Psoas muscle (tissue), 8 donors: ENCODE data around the gene TUBGCP4. TPM values are rescaled to one million over a fixed set of nuclear protein-coding genes. Genes with fewer than 3 reads are reported as not detected.

Experiments used
- ATAC-seq, 4 donors: fragments of 200-7000 bp; cut with Tn5 transposase; one replicate each; pipeline ENCODE4 v1.9.1; 2020; ENCODE audit warnings: moderate library complexity in 3 of 4, mild to moderate bottlenecking in 2 of 4
- DNase-seq, 2 donors: peaks; one replicate each; pipeline ENCODE4 v3.0.0-alpha.2; 2020
- H3K27ac ChIP-seq: fragments of 200-600 bp; one replicate; pipeline ENCODE4 v1.8.0; 2022
- H3K27me3 ChIP-seq, 3 donors: fragments of 200-600 bp in 1 of 3; one replicate each; pipeline versions ENCODE4 v1.6.1 to v1.8.0; 2013 to 2022; ENCODE audit warnings: low read length in 2 of 3, mild to moderate bottlenecking in 2 of 3, moderate library complexity in 1 of 3; ENCODE audit not compliant: insufficient read depth in 3 of 3
- H3K36me3 ChIP-seq, 2 donors: fragments of 200-600 bp in 1 of 2; one replicate each; pipeline versions ENCODE4 v1.6.1 to v1.8.0; 2013 to 2022; ENCODE audit warnings: low read depth in 1 of 2, mild to moderate bottlenecking in 1 of 2, moderate library complexity in 1 of 2; ENCODE audit not compliant: insufficient read depth in 1 of 2
- H3K4me1 ChIP-seq: fragments of 200-600 bp; one replicate; pipeline ENCODE4 v1.8.0; 2022
- H3K4me3 ChIP-seq: fragments of 200-600 bp; one replicate; pipeline ENCODE4 v1.8.0; 2022; ENCODE audit warnings: mild to moderate bottlenecking
- H3K9me3 ChIP-seq: fragments of 200-600 bp; one replicate; pipeline ENCODE4 v1.8.0; 2022
- WGBS, 3 donors: extraction: QIAGEN DNeasy Blood & Tissue Kit; methylation state at CpG; one replicate each; pipeline versions ENCODE4 v1.1.6 to v1.1.7; 2013; 5-methylcytosine and 5-hydroxymethylcytosine counted together
- intact Hi-C, 2 donors: fragments of 100-400 bp; cut with DNase I; formaldehyde crosslinking; loops; one replicate each; pipeline versions ENCODE4 v1.11.0 to v1.14.2; 2022
- polyA plus RNA-seq, 3 donors: library from polyadenylated mRNA; stranded (reverse); fragments of 200-250 nt; gene quantifications; one replicate each; pipeline ENCODE4 v1.2.3, GENCODE V29; 2013
- total RNA-seq, 4 donors: library from RNA; stranded (reverse); fragmentation: NEBNext Ultra II Directional in 2 of 4; extraction: Animal tissue kit (Norgen Biotek cat#: 25700) in 2 of 4; gene quantifications; one replicate each; pipeline versions ENCODE4 v1.2.1 to v1.2.4, GENCODE V29; 2021 to 2023
- TF ChIP-seq, protein P1 (sequence below): fragments of 200-600 bp; IDR thresholded peaks from one replicate; pipeline ENCODE4 v1.8.0; 2022; ENCODE audit warnings: antibody characterized with exemption
- donor health status: healthy with polysubstance abuse.
- donor health status: DM: no; HTN: no; CAD: no; lungs with moderate emphysema.
- donor health status: Bipolar disorder and iron deficiency.
- donor health status: healthy.
- donor health status: DM: yes; HTN: yes; CAD: no.
- donor health status: DM: no; HTN: no; CAD: no.
- donor health status: DM: no; HTN: no; CAD: no.
- donor health status: DM: yes; HTN: yes; CAD: no.

TUBGCP4 gene
- total and polyA plus RNA-seq, 7 donors = 6.1 to 21.0 (median 12.8) TPM

DNA sequence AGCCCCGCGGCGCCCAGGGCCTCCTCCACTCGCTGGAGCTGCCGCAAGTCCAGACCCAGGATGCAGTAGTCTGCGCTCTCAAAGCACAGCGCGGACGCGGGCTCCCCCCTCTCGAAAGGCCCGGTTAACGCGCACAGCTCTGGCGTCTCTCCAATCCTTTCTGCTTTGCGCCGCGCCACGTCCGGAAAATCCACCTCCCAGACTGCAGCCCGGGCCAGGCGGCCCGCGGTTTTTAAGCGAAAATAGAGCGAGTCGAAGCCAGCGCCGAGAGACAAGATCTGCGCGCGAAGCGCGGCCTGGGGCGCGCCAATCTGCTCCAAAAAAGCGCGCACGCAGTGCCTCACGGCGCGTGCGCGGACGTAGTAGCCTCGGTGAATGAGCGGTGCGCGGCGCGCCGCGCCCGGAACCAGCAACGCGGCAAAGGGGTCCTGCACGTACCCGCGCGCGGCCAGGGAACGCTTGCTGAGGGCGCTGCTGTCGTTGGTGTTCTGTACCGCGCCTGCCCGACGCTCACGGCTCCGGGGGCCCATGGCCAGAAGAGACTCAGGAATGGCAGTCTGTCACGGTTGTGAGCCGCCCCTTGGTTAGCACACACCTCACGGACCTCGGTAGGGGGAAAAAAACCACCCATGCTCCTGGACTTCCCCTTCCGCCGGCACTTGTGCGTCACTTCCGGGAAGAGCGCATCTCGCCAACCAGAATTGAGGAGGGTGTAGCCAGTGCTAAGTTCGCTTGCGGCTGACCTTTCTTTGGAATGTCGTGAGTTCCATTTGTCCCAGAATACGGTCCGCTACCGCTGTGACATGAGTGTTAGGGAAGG is 40.7 kb upstream of the TUBGCP4 start, which contains the start of gene LCMT2:
TSS of gene LCMT2 (minus strand) at position 614 of the 820 bp plus-strand sequence. CDS start at position 530, 84 bp downstream.
- WGBS, 3 donors = 0 to 1% (median 0%) methylated on average over 71 to 86 of the region's 86 CpGs

DNA sequence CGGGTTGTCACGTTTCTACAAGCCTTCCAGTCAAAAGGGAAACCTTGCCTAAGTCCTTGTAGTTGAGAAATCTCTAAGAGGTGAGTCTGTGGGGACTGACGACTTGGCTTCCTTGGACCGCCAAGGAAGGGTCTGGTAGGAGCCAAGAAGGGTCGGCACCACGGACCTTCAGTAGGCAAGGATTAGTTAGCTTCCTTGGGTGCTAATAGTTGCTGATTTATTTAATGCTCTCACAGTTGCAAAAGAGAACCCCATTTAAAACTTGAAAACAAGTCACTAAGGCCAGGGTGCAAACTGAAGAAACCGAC is 40.2 kb upstream of the TUBGCP4 start:
- H3K4me3 ChIP-seq = peak overlapping the region; percentile 89
- TF ChIP-seq, protein P1, sequence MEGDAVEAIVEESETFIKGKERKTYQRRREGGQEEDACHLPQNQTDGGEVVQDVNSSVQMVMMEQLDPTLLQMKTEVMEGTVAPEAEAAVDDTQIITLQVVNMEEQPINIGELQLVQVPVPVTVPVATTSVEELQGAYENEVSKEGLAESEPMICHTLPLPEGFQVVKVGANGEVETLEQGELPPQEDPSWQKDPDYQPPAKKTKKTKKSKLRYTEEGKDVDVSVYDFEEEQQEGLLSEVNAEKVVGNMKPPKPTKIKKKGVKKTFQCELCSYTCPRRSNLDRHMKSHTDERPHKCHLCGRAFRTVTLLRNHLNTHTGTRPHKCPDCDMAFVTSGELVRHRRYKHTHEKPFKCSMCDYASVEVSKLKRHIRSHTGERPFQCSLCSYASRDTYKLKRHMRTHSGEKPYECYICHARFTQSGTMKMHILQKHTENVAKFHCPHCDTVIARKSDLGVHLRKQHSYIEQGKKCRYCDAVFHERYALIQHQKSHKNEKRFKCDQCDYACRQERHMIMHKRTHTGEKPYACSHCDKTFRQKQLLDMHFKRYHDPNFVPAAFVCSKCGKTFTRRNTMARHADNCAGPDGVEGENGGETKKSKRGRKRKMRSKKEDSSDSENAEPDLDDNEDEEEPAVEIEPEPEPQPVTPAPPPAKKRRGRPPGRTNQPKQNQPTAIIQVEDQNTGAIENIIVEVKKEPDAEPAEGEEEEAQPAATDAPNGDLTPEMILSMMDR = no peak
- no peaks in the 10 kb centered on the region for H3K27me3 ChIP-seq
- intact Hi-C loops = no loop called here
- no peak for DNase-seq
- peaks cover 39% of the 10 kb centered on the region for H3K4me1 ChIP-seq
- H3K27ac ChIP-seq = peak overlapping the region; percentile 97
- 1 to 3% (median 2%) methylated on average over 7 of the region's 7 CpGs for WGBS, 3 donors
- no peaks in the 10 kb centered on the region for H3K9me3 ChIP-seq
- no peak for ATAC-seq
- H3K36me3 ChIP-seq = peaks cover 2 to 40% of the 10 kb centered on the region in 2 donors

More for the DNA sequence above, 40.7 kb upstream of the TUBGCP4 start, which contains the start of gene LCMT2:
- TF ChIP-seq, protein P1 = no peak
- ATAC-seq (peak; percentile 95 to 97 (median 96)), DNase-seq (peak; percentile 93 to 97)
- Histone ChIP-seq H3K36me3 (peaks cover 2 to 35% of the 10 kb centered on the region in 2 donors), H3K27ac (peak within 1 kb of the TSS; percentile 97), H3K27me3 (no peaks in the 10 kb centered on the region), H3K4me3 (peak within 1 kb of the TSS; percentile 89), H3K4me1 (peaks cover 39% of the 10 kb centered on the region), H3K9me3 (no peaks in the 10 kb centered on the region)
- intact Hi-C loops = loop anchor here in 1 of 2 donors (10.0 kb wide), 1 partner anchor 225 kb away; the partner anchor contains the start of gene UBR1

DNA sequence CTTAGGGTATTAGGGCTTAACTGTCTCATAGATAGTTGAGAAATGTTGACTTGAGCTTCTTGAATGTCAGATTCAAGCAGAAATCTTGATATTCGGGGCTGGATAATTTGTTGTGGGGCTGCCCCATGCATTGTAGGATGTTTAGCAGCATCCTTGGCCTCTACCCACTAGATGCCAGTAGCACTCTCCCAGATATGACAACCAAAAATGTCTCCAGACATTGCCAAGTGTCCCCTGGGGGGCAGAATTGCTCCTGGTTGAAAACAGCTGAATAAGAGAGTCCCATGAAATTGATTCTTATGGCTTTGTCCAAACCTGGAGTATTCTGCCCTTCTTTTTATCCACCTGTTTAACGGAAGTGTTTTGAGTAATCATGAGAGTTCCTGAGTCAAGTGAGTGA is 24.6 kb upstream of the TUBGCP4 start:
- TF ChIP-seq, protein P1 = no peak
- ATAC-seq (no peak), DNase-seq (no peak)
- Histone ChIP-seq H3K36me3 (peaks cover 3 to 99% of the 10 kb centered on the region in 2 donors), H3K27me3 (no peaks in the 10 kb centered on the region), H3K4me3 (no peak overlapping the region), H3K9me3 (no peaks in the 10 kb centered on the region), H3K4me1 (no peaks in the 10 kb centered on the region), H3K27ac (no peak overlapping the region)
- intact Hi-C loops = no loop called here
- 85 to 94% (median 90%) methylated on average over 2 of the region's 2 CpGs for WGBS, 3 donors

DNA sequence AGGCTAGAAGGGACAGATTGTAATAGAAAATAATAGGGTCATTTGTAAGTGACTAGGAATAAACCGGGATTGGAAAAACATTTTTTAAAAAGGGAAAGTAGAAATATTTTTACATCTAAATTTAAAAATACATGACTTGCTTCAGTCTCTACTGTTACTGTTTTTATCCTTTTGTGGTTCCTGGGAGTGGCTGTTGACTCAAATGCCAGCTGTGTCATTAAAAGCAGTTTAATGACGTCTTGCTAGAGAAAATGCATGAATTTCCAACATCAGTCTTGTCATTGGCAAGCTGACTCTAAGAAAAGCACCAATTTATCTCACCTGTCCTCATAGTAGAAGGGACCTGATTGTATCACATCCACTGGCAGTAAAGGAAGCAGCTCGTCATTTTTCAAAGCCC is 23.8 kb upstream of the TUBGCP4 start:
- TF ChIP-seq, protein P1 = no peak
- no peak for ATAC-seq
- no peaks in the 10 kb centered on the region for H3K4me1 ChIP-seq
- peaks cover 6 to 99% of the 10 kb centered on the region in 2 donors for H3K36me3 ChIP-seq
- 80 to 91% (median 88%) methylated on average over 3 of the region's 3 CpGs for WGBS, 3 donors
- intact Hi-C loops = no loop called here
- H3K9me3 ChIP-seq = no peaks in the 10 kb centered on the region
- H3K27me3 ChIP-seq = no peaks in the 10 kb centered on the region
- no peak overlapping the region for H3K4me3 ChIP-seq
- no peak for DNase-seq
- no peak overlapping the region for H3K27ac ChIP-seq
